Measurements from ENCODE around the gene LPO.

LPO gene

DNA sequence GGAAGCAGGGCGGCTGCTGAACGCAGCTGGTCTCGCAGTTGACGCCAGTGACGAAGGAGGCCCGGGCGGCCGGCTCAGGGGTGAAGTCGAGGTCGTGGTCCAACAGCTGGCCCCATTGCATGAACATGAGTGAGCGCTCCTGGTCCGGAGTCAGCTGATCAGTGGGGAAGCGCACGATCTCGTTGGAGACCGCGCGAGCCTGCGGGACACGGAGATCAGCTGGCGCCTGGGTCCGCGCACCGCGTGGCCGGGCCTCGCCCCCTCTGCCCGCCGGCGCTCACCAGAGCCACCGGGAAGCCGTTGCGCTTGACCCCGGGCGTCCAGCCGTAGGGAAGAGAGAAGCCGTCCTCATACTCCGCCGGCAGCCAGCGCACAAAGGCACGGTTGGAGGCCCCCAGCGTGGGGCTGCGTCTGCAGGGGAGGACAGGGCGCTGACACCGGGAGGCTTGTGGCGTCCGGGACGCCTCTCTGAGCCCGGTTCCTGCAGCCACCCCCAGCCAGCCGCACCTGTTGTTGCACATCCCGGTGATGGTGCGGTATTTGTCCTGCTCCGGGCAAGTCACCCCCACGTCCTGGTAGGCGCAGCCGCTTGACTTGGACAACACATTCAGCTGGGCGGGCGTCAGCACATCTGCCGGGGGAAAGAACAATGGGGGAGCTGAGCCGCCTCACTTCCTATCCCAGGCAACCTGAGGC, 40.8 kb downstream of the LPO start:
- DNase-seq, result peak; percentile 66 to 77 (median 69)

- DNase-seq, result no peak
Measured at GRCh38 chr17:58279736-58280479, 41.5 kb downstream of the LPO start.

DNA sequence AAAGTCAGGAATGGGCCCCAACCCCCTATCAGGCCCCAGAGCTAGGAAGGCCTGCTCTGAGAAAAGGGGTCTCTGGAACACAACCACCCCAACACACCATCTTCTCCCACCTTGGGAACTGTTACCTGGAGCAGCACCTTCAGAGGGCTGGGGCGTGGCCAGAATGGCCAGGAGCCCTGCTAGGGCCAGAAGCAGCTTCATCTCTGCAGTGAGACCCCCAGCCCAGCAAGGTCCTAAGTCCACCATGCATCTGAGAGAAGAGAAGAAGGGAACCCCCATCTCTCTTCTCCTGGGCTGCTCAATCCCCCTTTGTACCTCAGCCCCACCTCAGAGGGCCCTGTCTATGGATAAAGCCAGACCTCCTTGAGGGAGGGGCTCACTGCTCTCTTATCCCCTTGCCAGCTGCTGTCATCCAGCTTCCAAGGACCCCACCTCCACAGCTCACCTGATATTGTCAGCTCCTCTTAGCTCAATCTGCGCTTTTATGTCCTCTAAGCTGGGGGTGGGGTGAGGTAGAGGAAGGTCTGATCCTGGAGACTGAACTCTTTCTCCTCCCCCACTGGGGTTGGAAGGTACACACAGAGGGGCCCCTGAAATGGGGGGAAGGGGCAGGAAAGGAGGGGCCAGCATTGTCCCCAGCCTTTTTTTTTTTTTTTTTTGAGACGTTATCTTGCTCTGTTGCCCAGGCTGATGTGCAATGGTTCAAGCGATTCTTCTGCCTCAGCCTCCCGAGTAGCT, 42.3 kb downstream of the LPO start, which contains the start of gene MPO:
MPO (minus strand) TSS at position 456 of the 738 bp plus-strand sequence; CDS start at position 279, 177 bp downstream.
- DNase-seq, result no peak

- DNase-seq, result peak in 1 of 3 donors; percentile 28
Measured at GRCh38 chr17:58281511-58282011, 43.2 kb downstream of the LPO start.

DNA sequence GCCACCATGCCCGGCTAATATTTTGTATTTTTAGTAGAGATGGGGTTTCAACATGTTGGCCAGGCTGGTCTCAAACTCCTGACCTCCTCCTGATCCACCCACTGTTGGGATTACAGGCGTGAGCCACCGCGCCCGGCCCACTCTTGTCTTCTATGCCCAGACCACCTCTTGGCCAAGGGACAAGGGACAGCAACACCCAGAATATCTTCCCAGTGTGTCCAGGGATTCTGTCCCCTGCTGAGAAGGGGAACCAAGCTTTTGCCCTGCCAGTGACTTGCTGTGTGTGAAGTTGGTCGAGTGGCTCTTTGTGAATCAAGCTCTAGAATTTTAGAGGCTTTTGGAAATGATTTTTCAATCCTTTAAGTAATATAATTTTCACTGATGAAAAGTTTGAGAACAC, 44.1 kb downstream of the LPO start:
- DNase-seq, result no peak

- no peak for DNase-seq
Measured at GRCh38 chr17:58283674-58284612, 45.6 kb downstream of the LPO start.

- peak; percentile 75 to 82 (median 76) for DNase-seq
Measured at GRCh38 chr17:58284613-58285421, 46.4 kb downstream of the LPO start.

- DNase-seq, result no peak
Measured at GRCh38 chr17:58285422-58285810, 47.0 kb downstream of the LPO start.

GRCh38 chr17:58289869-58290268, 51.5 kb downstream of the LPO start:
- DNase-seq, result no peak

DNA sequence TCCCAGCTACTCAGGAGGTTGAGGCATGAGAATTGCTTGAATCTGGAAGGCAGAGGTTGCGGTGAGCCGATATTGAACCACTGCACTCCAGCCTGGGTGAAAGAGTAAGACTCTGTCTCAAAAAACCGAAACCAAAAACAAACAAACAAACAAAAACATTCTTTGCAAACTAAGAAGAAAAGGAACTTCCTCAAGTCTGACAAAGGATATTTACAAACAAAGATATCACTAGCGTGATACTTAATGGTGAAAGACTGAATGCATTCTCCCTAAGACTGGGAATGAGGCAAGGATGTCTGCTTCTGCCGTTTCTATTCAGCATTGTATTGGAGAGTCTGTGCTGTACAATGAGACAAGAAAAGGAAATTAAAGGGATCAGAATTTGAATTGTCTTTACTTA, 52.9 kb downstream of the LPO start:
- peak; percentile 19 to 33 (median 31) for DNase-seq

GRCh38 chr17:58294034-58294433, 55.6 kb downstream of the LPO start:
- no peak for DNase-seq

DNA sequence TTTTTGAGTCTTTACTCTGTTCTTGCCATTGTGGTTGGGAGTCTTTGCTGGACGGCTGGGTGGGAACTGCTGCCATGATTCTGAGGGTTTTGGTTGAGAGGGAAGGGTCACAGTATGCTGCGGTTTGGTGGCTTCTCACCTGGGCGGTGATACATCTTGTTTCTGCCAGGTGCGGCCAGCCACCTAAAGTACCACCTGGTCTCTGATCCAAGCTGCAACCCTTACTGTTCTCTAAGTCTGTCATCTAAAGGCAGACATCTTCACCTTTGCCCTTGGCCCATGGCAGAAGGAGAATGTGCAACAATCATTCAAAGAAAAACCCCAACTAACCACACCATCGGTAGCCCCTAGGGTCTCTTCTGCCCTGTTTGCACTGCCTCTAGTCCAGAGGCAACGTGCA, 62.0 kb downstream of the LPO start:
- no peak for DNase-seq

DNA sequence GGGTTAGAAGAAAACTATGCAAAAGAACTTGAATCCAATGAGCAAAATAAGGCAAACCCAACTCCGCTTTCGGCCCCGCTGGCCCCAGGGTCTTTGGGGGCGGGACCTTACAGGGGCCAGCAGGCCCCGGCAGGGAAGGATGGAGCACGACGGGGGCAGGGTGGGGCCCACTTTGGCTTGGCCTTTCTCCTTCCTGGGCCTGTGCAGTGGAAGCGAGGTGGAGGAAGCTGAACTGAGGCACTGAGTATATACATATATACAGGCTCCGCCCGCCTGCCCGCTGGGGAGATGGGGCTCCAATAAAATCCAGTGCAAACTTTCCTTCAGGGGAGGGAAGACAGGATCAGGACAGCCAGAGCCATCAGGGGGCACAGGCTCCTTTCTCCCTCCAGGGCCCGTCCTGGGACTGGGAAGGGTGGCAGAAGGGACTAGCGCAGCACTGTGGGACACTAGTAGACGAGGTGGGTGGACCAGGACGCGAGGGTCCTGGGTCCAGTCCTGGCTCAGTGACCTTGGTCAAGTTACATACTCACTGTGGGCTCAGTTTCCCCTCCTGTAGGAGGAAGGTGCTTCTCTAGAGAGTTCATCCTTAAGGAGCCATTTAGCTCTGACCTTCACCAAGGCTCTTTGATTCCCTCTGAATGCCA, 63.2 kb downstream of the LPO start:
- DNase-seq, result no peak

GRCh38 chr17:58302171-58302918, 64.0 kb downstream of the LPO start:
- no peak for DNase-seq

DNA sequence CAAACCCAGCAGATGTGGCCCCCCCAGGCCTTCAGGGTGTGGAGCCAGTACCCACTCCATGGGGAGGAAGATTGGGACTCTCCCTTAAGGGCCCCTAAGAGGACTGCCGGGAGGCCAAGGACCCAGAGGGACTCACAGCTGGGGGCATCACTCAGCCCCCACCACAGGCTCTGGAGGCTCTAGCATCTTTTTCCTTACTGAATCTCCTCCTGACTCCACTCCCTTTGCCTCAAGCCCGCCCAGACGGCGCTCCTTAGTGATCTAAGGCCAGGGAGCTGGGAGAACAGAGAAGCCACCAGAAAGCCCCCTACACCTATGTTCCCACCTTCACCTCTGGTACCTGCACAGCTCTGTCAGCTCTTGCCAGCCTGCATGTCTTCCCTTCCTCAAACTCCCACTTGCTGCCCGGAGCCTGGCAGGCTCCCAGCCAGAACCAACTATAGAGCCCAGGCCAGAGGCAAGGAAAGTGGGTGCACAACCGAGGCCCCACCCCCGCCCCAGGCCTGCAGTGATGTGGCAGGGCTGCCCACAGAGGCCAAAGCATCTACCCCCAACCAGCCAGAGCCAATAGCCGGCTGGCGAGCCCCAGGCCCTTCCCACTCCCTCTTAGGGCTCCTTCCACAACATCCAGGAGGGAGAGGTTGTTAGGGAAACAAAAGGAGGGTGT, 64.7 kb downstream of the LPO start:
- DNase-seq, result peak in 2 of 3 donors; percentile 31 to 44

- peak; percentile 64 to 75 (median 67) for DNase-seq
Measured at GRCh38 chr17:58303971-58304749, 65.8 kb downstream of the LPO start.

GRCh38 chr17:58304750-58305486, 66.5 kb downstream of the LPO start:
- DNase-seq, result no peak

- no peak for DNase-seq
Measured at GRCh38 chr17:58305626-58306025, 67.2 kb downstream of the LPO start.
